ENCODE measurements around the gene DENND6B. TPM values are rescaled to one million over a fixed set of nuclear protein-coding genes. Genes with fewer than 3 reads are reported as not detected.

The DENND6B gene
- total and polyA plus RNA-seq, 4 donors = 0.86 to 1.2 (median 1.1) TPM

DNA sequence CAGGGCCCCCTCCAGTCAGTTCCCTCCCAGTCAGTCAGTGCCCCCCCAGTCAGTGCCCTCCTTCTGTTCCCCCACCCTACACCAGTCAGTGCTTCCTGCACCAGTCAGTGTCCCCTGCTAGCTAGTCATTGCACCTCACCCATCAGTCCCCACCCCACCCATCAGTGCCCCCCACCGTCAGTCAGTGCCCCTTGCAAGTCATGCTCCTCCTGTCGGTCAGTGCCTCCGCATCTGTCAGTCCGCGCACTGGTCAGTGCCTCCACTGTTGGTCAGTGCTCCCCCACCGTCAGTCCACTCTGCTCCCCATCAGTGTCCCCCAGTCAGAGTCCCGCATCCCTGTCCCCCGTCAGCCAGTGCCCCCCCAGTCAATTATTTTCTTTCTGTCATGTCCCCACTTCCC lies 19.7 kb upstream of the DENND6B start:
- Histone ChIP-seq H3K27ac (ENCODE audit: low read depth in 1 of 2, low read length in 2 of 2) (no peak overlapping the region), H3K36me3 (ENCODE audit: control insufficient read depth in 4 of 4, insufficient read depth in 3 of 4, low read depth in 1 of 4, low read length in 3 of 4) (no peaks in the 10 kb centered on the region), H3K4me1 (ENCODE audit: control insufficient read depth in 4 of 4, insufficient read depth in 4 of 4, low read length in 3 of 4) (peaks cover 3 to 20% (median 16%) of the 10 kb centered on the region in 4 donors), H3K4me3 (ENCODE audit: low read depth in 1 of 3, low read length in 3 of 3) (no peak overlapping the region), H3K9ac (ENCODE audit: low read depth in 1 of 2, low read length in 2 of 2) (no peak overlapping the region), H3K27me3 (ENCODE audit: control insufficient read depth in 4 of 4, insufficient read depth in 4 of 4, low read length in 3 of 4) (no peaks in the 10 kb centered on the region), H3K9me3 (ENCODE audit: control insufficient read depth in 4 of 4, low read length in 3 of 4) (no peaks in the 10 kb centered on the region)
- no peak for DNase-seq (ENCODE audit: low spot score)
- TF ChIP-seq RAD21 (IDR thresholded peaks at IDR 0.05) (no peak), NR2F2 (IDR thresholded peaks at IDR 0.05) (no peak), JUND (IDR thresholded peaks at IDR 0.05) (no peak), YY1 (IDR thresholded peaks at IDR 0.05) (no peak), FOXA2 (IDR thresholded peaks at IDR 0.05) (no peak), SP1 (IDR thresholded peaks at IDR 0.05) (no peak), ZBTB33 (IDR thresholded peaks at IDR 0.05) (no peak), HNF4A (conservative IDR thresholded peaks at IDR 0.05) (no peak), RXRA (IDR thresholded peaks at IDR 0.05) (no peak)
- TF ChIP-seq, protein P1, sequence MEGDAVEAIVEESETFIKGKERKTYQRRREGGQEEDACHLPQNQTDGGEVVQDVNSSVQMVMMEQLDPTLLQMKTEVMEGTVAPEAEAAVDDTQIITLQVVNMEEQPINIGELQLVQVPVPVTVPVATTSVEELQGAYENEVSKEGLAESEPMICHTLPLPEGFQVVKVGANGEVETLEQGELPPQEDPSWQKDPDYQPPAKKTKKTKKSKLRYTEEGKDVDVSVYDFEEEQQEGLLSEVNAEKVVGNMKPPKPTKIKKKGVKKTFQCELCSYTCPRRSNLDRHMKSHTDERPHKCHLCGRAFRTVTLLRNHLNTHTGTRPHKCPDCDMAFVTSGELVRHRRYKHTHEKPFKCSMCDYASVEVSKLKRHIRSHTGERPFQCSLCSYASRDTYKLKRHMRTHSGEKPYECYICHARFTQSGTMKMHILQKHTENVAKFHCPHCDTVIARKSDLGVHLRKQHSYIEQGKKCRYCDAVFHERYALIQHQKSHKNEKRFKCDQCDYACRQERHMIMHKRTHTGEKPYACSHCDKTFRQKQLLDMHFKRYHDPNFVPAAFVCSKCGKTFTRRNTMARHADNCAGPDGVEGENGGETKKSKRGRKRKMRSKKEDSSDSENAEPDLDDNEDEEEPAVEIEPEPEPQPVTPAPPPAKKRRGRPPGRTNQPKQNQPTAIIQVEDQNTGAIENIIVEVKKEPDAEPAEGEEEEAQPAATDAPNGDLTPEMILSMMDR (IDR thresholded peaks at IDR 0.05; ENCODE audit: low read depth, low read length, missing input control) = no peak
- TF ChIP-seq, protein P2, sequence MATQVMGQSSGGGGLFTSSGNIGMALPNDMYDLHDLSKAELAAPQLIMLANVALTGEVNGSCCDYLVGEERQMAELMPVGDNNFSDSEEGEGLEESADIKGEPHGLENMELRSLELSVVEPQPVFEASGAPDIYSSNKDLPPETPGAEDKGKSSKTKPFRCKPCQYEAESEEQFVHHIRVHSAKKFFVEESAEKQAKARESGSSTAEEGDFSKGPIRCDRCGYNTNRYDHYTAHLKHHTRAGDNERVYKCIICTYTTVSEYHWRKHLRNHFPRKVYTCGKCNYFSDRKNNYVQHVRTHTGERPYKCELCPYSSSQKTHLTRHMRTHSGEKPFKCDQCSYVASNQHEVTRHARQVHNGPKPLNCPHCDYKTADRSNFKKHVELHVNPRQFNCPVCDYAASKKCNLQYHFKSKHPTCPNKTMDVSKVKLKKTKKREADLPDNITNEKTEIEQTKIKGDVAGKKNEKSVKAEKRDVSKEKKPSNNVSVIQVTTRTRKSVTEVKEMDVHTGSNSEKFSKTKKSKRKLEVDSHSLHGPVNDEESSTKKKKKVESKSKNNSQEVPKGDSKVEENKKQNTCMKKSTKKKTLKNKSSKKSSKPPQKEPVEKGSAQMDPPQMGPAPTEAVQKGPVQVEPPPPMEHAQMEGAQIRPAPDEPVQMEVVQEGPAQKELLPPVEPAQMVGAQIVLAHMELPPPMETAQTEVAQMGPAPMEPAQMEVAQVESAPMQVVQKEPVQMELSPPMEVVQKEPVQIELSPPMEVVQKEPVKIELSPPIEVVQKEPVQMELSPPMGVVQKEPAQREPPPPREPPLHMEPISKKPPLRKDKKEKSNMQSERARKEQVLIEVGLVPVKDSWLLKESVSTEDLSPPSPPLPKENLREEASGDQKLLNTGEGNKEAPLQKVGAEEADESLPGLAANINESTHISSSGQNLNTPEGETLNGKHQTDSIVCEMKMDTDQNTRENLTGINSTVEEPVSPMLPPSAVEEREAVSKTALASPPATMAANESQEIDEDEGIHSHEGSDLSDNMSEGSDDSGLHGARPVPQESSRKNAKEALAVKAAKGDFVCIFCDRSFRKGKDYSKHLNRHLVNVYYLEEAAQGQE (IDR thresholded peaks at IDR 0.05) = no peak
- TF ChIP-seq, protein P3, sequence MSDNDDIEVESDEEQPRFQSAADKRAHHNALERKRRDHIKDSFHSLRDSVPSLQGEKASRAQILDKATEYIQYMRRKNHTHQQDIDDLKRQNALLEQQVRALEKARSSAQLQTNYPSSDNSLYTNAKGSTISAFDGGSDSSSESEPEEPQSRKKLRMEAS (IDR thresholded peaks at IDR 0.05) = no peak
- WGBS = 80% methylated on average over 8 of the region's 8 CpGs

DNA sequence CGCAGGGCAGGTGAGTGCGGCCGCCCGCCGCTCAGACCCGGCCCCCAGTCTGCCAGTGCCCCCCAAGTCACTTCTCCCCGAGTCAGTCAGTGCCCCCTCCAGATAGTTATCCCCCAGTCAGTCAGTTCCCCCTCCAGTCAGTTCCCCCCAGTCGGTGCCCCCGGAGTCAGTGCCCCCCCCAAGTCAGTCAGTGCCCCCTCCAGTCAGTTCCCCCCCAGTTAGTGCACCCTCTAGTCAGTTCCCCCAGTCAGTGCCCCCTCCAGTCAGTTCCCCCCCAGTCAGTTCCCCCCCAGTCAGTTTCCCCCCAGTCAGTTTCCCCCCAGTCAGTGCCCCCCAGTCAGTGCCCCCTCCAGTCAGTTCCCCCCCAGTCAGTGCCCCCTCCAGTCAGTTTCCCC lies 16.7 kb upstream of the DENND6B start:
- Histone ChIP-seq H3K9me3 (ENCODE audit: control insufficient read depth in 4 of 4, low read length in 3 of 4) (no peaks in the 10 kb centered on the region), H3K36me3 (ENCODE audit: control insufficient read depth in 4 of 4, insufficient read depth in 3 of 4, low read depth in 1 of 4, low read length in 3 of 4) (no peaks in the 10 kb centered on the region), H3K4me1 (ENCODE audit: control insufficient read depth in 4 of 4, insufficient read depth in 4 of 4, low read length in 3 of 4) (peaks cover 3 to 28% (median 16%) of the 10 kb centered on the region in 4 donors), H3K27ac (ENCODE audit: low read depth in 1 of 2, low read length in 2 of 2) (peak overlapping the region; percentile 73 to 75), H3K4me3 (ENCODE audit: low read depth in 1 of 3, low read length in 3 of 3) (peak overlapping the region; percentile 59 to 89 (median 80)), H3K27me3 (ENCODE audit: control insufficient read depth in 4 of 4, insufficient read depth in 4 of 4, low read length in 3 of 4) (no peaks in the 10 kb centered on the region), H3K9ac (ENCODE audit: low read depth in 1 of 2, low read length in 2 of 2) (peak overlapping the region; percentile 32 to 84)
- DNase-seq (ENCODE audit: low spot score) = no peak
- under 1% methylated on average over 9 of the region's 9 CpGs for WGBS
- TF ChIP-seq, protein P2 (IDR thresholded peaks at IDR 0.05) = no peak
- TF ChIP-seq RAD21 (IDR thresholded peaks at IDR 0.05) (no peak), HNF4G (IDR thresholded peaks at IDR 0.05) (no peak), YY1 (IDR thresholded peaks at IDR 0.05) (no peak), FOXA2 (IDR thresholded peaks at IDR 0.05) (no peak), GABPA (IDR thresholded peaks at IDR 0.05 in 1 of 2, conservative IDR thresholded peaks at IDR 0.05 in 1 of 2) (no peak), JUND (IDR thresholded peaks at IDR 0.05) (no peak), ZBTB33 (IDR thresholded peaks at IDR 0.05) (no peak), EGR1 (IDR thresholded peaks at IDR 0.05; ENCODE audit: low read depth in 2 of 2) (no peak), HNF4A (conservative IDR thresholded peaks at IDR 0.05) (no peak), RXRA (IDR thresholded peaks at IDR 0.05) (no peak)
- TF ChIP-seq, protein P4, sequence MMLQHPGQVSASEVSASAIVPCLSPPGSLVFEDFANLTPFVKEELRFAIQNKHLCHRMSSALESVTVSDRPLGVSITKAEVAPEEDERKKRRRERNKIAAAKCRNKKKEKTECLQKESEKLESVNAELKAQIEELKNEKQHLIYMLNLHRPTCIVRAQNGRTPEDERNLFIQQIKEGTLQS (IDR thresholded peaks at IDR 0.05) = no peak
- TF ChIP-seq, protein P3 (IDR thresholded peaks at IDR 0.05) = no peak

Data from liver (tissue), 9 donors.